Measurements from ENCODE around the gene NAT9.

NAT9 gene

GRCh38 chr17:74763565-74764387, 12.4 kb downstream of the NAT9 start:
- DNase-seq (ENCODE audit: extremely low read depth in 1 of 2, low read depth in 1 of 2): no peak

- DNase-seq (ENCODE audit: extremely low read depth in 1 of 2, low read depth in 1 of 2): no peak
These were observed 14.2 kb downstream of the NAT9 start for GRCh38 chr17:74761931-74762330.

- no peak for DNase-seq (ENCODE audit: extremely low read depth in 1 of 2, low read depth in 1 of 2)
These were observed 14.7 kb downstream of the NAT9 start for GRCh38 chr17:74761419-74761818.

GRCh38 chr17:74760404-74761105, 15.6 kb downstream of the NAT9 start:
- no peak for DNase-seq (ENCODE audit: extremely low read depth in 1 of 2, low read depth in 1 of 2)

- DNase-seq (ENCODE audit: extremely low read depth in 1 of 2, low read depth in 1 of 2): no peak
These were observed 16.2 kb downstream of the NAT9 start for GRCh38 chr17:74759941-74760340.

- no peak for DNase-seq (ENCODE audit: extremely low read depth in 1 of 2, low read depth in 1 of 2)
These were observed 16.8 kb downstream of the NAT9 start for GRCh38 chr17:74759243-74759801.

GRCh38 chr17:74758848-74759168, 17.3 kb downstream of the NAT9 start:
- no peak for DNase-seq (ENCODE audit: extremely low read depth in 1 of 2, low read depth in 1 of 2)

- no peak for DNase-seq (ENCODE audit: extremely low read depth in 1 of 2, low read depth in 1 of 2)
These were observed 18.0 kb downstream of the NAT9 start for GRCh38 chr17:74757931-74758847.

GRCh38 chr17:74757502-74757901, 18.6 kb downstream of the NAT9 start:
- DNase-seq (ENCODE audit: extremely low read depth in 1 of 2, low read depth in 1 of 2): no peak

GRCh38 chr17:74756891-74757290, 19.3 kb downstream of the NAT9 start:
- DNase-seq (ENCODE audit: extremely low read depth in 1 of 2, low read depth in 1 of 2): no peak

- DNase-seq (ENCODE audit: extremely low read depth in 1 of 2, low read depth in 1 of 2): no peak
These were observed 20.6 kb downstream of the NAT9 start for GRCh38 chr17:74755533-74755932.

GRCh38 chr17:74754832-74755231, 21.3 kb downstream of the NAT9 start:
- DNase-seq (ENCODE audit: extremely low read depth in 1 of 2, low read depth in 1 of 2): no peak

- DNase-seq (ENCODE audit: extremely low read depth in 1 of 2, low read depth in 1 of 2): no peak
These were observed 23.2 kb downstream of the NAT9 start for GRCh38 chr17:74752822-74753401.

GRCh38 chr17:74752415-74752814, 23.7 kb downstream of the NAT9 start:
- DNase-seq (ENCODE audit: extremely low read depth in 1 of 2, low read depth in 1 of 2): no peak

GRCh38 chr17:74750327-74751069, 25.6 kb downstream of the NAT9 start:
- no peak for DNase-seq (ENCODE audit: extremely low read depth in 1 of 2, low read depth in 1 of 2)

GRCh38 chr17:74750039-74750326, 26.2 kb downstream of the NAT9 start:
- DNase-seq (ENCODE audit: extremely low read depth in 1 of 2, low read depth in 1 of 2): no peak

- no peak for DNase-seq (ENCODE audit: extremely low read depth in 1 of 2, low read depth in 1 of 2)
These were observed 26.7 kb downstream of the NAT9 start for GRCh38 chr17:74749279-74750038.

GRCh38 chr17:74748529-74749278, 27.4 kb downstream of the NAT9 start, which contains the start of gene NHERF1:
NHERF1 (plus strand) TSS chr17:74748628; CDS start chr17:74748847, 219 bp downstream.
- DNase-seq (ENCODE audit: extremely low read depth in 1 of 2, low read depth in 1 of 2): peak; percentile 90 to 94

- DNase-seq (ENCODE audit: extremely low read depth in 1 of 2, low read depth in 1 of 2): no peak
These were observed 27.9 kb downstream of the NAT9 start for GRCh38 chr17:74748279-74748528.

Measured in stimulated activated CD8-positive, alpha-beta memory T cell treated with anti-CD3 and anti-CD28 coated beads, Interleukin-7, amount 100 ng/mL, for 48 hours (primary cell).